HG03039 (cell line): Measurements from ENCODE around the gene MEA1.

Source experiments
- ATAC-seq: cut with Tn5 transposase; IDR thresholded peaks from one replicate; pipeline ENCODE4 v1.9.1; 2021; ENCODE audit warnings: mild to moderate bottlenecking, moderate library complexity; ENCODE audit not compliant: unreplicated experiment

The MEA1 gene

DNA sequence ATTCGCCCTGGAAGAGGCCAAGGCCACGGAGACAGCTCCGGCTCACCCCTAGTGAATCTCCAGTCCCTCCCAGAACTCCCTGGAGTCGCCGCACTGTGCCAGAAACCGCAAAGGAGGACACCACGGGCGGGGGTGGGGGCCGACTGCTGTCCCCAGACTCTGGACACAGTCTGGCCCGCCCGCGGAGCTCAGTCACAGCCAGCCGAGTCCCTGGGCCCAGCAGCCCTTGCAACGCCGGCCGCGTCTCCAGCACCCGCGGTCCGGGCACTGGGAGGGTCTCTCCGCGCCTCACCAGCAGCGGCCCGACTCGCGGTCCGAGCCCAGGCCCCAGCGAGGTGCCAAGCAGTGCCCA lies 35.3 kb downstream of the MEA1 start:
- ATAC-seq = peak; percentile 28

DNA sequence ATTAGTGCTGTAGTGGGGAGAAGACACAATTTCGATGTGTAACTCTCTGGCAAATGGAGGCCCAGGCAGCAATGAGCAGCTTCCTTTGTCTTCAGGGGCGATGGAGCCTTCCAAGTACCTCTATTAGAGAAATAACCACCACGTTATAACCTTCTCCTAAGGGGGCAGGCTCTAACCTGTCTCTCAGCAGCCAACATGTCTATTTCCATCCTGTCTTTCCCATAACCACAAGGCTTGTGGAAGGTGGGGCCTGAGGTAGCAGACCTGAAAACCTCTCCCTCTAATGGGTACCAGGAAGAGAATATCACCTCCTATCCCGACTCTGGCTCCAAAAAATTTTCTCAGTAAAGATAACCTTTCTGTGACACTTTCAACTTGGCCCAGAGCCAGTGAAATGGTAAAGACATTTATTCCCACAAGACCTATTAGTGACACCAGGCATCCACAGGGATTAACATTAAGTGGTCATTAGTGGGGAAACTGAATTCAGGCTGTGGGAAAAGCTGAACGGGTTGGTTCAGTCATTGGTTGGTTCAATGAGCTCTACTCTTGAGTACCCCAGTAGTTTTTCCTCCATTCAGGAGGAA lies 38.7 kb downstream of the MEA1 start:
- no peak for ATAC-seq

DNA sequence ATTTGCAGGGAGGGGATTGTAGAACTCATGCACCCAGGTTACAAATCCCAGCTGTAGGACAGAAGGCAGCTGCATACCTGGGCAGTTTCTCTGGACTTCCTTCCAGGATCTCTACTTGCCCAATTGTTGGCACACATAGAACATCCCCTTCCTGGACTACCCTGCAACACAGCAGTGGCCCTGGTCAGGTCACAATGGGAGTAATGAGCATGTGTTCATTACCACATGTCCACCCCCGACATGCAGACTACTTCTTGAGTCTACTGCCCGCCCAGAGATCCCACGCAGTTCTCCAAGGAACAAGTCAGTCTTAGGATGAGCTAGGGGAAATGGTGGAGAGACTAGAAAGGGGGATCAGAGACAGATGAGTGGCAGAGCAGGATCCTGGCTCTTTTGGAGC lies 39.8 kb downstream of the MEA1 start:
- no peak for ATAC-seq

DNA sequence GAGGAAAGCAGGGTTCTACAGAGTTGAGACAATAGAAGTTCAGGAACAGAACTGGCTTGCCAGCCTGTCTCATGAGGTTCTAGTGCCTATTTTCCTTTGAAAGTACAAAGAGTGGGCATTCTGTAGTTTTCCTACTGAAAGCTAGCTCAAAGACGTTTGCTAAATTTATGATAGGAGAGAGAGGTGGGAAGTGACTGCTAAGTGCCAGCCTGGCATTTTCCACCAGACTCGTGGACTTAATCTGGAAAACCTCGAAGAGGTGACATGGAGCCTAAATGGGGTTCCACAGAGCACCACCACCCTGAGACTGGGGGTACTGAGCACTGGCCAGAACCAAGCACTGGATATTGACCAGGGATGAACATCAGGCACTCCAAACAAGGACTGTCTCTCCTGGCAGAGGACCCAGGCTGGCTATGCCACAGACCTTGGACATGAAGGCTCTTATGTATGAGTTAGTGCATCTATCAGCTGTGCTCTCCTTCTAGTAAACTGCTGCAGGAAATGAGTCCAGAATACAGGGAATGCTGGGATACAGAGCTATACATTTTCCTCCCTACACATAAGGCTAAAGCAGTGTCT lies 41.9 kb downstream of the MEA1 start:
- ATAC-seq = no peak

DNA sequence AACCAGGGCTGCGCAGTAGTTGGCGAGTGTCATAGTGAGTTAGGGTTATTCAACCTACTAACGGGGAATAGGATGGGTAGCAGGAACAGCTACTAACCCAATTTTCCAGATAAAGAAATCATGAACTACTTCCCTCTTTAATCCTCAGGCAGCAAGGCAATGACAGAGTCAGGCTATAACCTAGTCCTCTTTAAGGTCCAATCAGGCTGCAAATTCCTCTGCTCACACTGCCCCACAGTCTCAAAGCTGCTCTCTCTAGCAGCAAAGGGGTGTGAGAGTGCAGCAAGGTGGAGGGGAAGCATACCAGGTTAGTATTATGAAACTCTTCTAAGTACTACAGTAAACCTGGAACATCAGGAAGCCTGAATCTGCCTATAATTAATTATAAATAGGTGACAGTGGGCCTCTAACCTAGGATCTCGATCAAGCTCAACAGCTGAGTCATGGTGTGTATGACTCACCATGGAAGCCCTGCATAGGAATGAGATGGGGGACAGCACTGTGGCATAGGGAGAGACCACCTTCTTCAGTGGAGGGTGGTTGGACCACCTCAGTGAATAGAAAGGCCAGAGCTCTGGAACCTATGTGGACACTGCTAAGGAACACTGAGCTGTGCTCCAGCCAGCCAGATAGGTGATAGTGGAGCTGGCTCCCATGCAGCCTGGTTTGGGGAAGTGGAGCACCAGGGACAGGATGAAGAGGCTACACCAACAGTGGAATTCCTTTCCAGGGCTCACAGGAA lies 42.7 kb downstream of the MEA1 start:
- ATAC-seq = no peak

- no peak for ATAC-seq
Observed at GRCh38 chr6:42969934-42970333, 43.8 kb downstream of the MEA1 start.

DNA sequence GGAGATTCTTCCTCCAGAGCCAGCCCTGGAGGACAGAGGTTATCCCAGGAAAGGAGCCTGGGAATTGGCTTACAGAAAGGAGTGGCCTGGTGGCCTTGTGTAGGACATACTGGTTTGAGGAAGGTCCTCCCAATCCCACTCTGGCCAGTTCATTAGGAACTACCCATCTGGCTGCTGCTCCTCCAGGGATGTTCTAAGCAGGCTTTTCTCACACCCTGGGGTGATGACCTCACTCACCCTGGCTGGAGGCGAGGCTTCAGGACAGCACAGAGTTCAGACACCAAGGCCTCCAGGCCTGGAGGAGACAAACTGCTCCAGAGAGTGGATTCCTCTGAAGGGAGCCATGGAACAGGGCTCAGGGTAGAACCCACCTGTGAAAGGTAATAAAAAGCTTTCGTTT lies 44.3 kb downstream of the MEA1 start:
- ATAC-seq = no peak

DNA sequence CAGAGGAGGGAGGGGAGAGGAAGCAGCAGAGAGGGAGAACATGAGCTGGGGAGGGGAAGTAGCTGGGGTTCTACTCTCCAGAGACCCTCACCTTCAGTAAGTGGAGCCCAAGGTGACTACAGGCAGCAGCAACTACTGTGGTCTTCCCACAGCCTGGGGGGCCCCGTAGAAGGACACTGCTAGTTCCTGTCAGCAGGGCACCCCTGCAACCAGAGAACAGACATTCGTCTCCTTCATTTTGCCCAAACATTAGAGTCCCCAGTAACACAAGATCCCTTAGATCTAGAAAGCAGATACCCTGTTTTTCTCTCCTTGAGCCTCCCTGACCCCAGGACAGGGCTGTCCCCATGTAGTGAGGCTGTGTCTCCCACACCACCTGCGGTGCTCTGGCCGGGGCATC lies 45.0 kb downstream of the MEA1 start:
- no peak for ATAC-seq

GRCh38 chr6:42968126-42968701 lies 45.5 kb downstream of the MEA1 start:
- no peak for ATAC-seq

GRCh38 chr6:42967228-42967627 lies 46.5 kb downstream of the MEA1 start:
- ATAC-seq = no peak

DNA sequence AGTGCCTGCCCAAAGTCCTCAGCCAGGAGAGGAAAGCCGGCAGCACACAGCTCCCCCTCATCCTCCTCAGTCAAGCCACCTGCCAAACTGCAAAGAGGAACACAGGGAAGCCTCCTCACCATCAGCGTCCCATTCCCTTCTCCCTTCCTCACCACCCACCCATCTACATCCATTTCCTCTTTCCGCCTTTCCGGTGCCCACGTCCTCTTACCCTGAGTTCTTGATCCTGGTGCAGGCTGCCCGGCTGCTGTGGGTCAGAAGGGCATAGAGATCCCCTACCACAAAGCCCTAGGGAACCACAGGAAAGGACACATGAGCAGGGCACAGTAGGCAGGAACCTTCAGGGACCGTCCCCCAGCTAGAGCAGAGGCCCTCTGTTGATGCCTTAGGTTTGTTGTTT lies 47.2 kb downstream of the MEA1 start:
- ATAC-seq = no peak

DNA sequence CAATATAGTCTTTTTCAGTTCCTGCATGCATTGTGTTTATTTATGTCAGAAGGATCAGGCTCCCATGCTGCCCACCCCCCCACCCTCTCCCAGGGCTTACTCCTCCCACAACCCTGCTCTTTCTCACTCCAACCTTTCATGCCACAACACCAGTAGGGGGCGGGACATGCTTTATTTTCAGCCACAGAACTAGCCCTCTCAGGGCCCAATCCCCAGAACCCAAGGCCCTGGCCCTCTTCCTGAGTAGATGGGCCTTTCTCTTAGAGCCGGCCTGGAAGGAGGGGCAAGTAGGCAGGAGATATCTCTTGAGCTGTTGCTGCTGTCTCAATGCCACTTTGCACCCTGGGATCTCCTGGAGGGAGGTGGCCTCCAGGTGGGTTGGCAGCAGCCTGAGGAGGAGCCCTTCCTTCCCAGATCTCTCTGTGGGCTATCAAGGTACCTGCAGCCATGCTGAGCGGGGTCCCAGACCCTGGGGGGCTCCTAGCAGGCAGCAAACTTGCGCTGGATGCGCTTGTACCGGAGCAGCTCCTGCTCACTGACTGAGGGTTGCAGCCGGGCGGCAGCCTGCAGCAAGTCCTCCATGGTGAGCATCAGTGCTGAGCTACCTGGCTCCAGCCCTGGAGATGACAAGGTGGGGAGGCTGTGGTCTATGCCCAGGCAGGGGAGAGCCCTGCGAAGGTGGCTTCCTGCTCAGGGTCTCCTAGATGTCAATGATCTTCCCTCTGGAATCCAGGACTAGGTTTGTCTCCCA lies 49.7 kb downstream of the MEA1 start:
- no peak for ATAC-seq

GRCh38 chr6:42963179-42963854 lies 50.4 kb downstream of the MEA1 start:
- ATAC-seq = no peak

DNA sequence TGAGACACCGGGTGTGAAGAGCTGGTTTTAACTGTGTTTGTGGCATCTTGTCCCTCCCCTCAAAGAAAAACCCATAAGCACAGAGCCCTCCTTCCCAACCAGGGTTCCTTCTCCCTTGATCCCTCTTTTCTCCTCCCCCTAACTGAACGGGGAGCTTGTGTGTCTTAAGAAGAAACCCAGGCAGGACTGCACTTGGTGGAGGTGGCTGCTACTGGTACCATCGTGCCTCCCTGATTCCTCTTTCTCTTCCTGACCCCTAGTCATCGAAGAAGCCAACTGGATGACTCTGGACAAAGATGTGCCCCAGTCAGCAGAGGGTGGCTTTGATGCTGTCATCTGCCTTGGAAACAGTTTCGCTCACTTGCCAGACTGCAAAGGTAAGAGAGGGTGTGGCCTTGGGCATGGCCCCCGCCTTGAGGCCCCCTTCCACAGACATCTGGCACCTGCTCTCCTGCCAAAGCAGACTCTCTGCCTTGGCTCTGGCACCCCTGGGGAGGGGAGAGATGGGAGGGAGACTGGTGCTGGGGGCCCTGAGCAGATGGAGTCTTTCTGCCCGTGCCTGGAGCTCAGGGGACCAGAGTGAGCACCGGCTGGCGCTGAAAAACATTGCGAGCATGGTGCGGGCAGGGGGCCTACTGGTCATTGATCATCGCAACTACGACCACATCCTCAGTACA lies 51.1 kb downstream of the MEA1 start:
- ATAC-seq = no peak

GRCh38 chr6:42962096-42962495 lies 51.6 kb downstream of the MEA1 start:
- ATAC-seq = no peak
